Kidney epithelial cell (primary cell): Measurements from ENCODE around the gene CHIT1. TPM values are rescaled to one million over a fixed set of nuclear protein-coding genes. Genes with fewer than 3 reads are reported as not detected.

Source experiments
- DNase-seq: peaks from one replicate; pipeline ENCODE4 v3.0.0-alpha.2; 2010; ENCODE audit warnings: low read depth
- H3K27me3 ChIP-seq: 2 replicates; pipeline ENCODE4 v1.6.0; 2011; ENCODE audit warnings: low read length; ENCODE audit not compliant: control insufficient read depth, insufficient read depth
- H3K36me3 ChIP-seq: 2 replicates; pipeline ENCODE4 v1.5.1; 2011; ENCODE audit warnings: low read length; ENCODE audit not compliant: control insufficient read depth, insufficient read depth
- H3K4me3 ChIP-seq: 2 replicates; pipeline ENCODE4 v1.5.1; 2011; ENCODE audit warnings: low read depth, mild to moderate bottlenecking, control low read depth, low read length
- total RNA-seq: library from RNA; depleted of rRNA; stranded (reverse); fragments of >200 nt; gene quantifications from 2 replicates; pipeline ENCODE4 v1.2.3, GENCODE V29; 2015
- TF ChIP-seq, protein P1 (sequence below): IDR thresholded peaks from 2 replicates; pipeline ENCODE4 v1.5.1; 2011; ENCODE audit warnings: mild to moderate bottlenecking, moderate library complexity, low read length, control low read depth, inconsistent platforms; ENCODE audit not compliant: insufficient read depth, poor library complexity, severe bottlenecking

Gene CHIT1
- total RNA-seq, 1 donor from 2014 or later, result not detected

DNA sequence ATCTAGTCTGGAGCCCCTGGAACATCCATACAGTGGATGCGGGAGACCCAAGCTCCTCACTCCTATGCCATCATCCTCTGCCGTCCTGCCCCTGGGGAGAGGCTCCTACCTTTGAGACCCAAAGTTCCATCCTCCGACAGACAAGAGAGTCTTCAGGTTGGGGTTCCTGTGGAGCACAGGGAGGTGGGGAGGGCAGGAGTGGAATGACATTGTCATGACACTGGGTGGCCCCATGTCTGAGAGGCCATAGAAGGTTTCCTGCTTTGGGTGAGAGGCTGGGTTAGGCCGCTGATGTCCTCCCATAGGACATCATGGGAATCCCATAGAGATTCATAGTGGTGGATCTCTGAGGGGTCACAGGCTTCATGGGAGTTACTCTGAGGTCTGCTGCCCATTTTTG, 45.0 kb downstream of the CHIT1 start:
- Histone ChIP-seq H3K27me3 (no peaks in the 10 kb centered on the region), H3K4me3 (no peak overlapping the region), H3K36me3 (no peaks in the 10 kb centered on the region)
- TF ChIP-seq, protein P1, sequence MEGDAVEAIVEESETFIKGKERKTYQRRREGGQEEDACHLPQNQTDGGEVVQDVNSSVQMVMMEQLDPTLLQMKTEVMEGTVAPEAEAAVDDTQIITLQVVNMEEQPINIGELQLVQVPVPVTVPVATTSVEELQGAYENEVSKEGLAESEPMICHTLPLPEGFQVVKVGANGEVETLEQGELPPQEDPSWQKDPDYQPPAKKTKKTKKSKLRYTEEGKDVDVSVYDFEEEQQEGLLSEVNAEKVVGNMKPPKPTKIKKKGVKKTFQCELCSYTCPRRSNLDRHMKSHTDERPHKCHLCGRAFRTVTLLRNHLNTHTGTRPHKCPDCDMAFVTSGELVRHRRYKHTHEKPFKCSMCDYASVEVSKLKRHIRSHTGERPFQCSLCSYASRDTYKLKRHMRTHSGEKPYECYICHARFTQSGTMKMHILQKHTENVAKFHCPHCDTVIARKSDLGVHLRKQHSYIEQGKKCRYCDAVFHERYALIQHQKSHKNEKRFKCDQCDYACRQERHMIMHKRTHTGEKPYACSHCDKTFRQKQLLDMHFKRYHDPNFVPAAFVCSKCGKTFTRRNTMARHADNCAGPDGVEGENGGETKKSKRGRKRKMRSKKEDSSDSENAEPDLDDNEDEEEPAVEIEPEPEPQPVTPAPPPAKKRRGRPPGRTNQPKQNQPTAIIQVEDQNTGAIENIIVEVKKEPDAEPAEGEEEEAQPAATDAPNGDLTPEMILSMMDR, result no peak
- DNase-seq, result no peak

DNA sequence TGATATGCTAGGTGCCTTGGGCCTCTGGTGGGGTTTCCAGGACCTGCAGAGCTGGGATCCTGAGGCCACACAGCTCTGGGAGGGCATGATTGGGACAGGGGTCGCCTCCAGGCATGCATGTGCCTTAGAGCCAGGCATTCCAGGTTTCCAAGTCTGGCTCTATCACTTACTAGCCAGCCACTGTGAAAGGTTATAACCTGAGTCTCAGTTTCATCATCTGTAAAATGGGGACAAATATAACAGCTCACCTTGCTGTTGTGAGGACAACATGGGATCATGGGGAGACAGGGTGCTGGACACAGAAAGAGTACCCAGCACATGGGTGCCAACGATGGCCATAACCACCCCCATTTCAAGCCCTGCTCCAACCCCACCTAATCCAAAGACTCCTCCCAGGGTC, 45.6 kb downstream of the CHIT1 start:
- H3K27me3 ChIP-seq, result no peaks in the 10 kb centered on the region
- TF ChIP-seq, protein P1, result no peak
- no peak for DNase-seq
- H3K36me3 ChIP-seq, result no peaks in the 10 kb centered on the region
- H3K4me3 ChIP-seq, result no peak overlapping the region

DNA sequence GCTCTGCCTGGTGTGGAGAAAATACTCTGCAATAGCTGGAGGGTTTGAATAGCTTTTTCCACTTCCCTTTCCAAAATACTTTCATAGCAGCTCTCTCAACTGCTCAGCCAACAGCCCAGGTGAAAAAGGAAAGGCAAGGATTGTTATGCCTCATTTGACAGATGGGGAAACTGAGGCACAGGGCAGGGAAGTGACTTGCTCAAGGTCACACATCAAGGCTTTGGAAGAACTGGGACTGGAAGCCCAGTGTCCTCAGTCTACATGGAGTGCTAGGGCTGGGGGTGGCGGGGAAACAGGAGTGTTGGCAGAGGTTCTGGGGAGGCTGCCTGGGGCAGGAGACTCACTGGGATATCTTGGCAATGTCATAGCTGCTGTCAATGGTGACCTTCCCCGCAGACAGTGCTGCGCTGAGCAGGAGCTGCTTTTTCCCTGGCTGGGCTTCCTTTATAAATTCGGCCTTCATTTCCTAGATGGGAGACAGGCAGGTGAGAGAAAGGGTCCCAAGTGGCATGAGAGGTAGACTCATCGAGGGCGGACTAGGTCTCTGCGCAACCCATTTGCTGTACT, 47.0 kb downstream of the CHIT1 start:
- no peak for DNase-seq
- H3K4me3 ChIP-seq, result no peak overlapping the region
- H3K36me3 ChIP-seq, result no peaks in the 10 kb centered on the region
- no peaks in the 10 kb centered on the region for H3K27me3 ChIP-seq
- TF ChIP-seq, protein P1, result no peak

DNA sequence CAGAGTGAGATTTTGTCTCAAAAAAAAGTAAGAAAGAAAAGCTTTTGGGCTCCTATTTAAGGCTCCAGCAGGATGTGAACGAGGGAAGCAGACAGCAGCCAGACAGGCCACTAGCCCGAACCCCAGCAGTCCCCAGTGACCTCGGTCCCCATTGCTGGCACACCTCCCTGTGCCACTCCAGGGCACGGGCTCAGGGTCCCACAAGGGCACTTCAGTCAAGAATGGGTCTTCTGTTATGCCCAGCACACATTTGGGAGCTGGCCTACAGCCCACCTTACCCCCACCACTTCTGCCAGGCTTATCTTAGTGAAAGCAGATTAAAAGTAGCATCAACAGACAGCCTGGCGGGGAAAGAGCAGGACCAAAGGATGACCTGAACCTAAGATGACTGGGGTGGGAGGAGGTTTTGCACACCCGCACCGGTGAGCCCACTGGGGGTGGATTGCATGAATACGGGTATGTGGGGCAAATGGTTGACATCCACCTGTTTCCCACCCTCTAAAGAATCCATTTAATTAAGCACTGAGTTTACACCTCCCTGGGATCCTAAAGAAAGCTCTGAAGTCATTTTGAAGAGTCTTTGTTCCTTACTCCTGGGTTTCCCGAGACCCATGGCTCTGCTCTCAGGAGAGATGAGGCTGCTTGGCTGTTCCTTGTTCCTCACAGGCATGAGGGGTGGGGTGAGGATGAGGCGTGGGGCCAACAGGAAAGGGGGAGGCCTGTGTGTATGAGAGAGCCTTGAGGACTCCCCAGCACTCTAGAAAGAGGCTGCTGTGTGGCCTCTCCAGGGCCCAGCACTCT, 47.7 kb downstream of the CHIT1 start:
- TF ChIP-seq, protein P1, result no peak
- H3K27me3 ChIP-seq, result no peaks in the 10 kb centered on the region
- H3K36me3 ChIP-seq, result no peaks in the 10 kb centered on the region
- no peak for DNase-seq
- no peak overlapping the region for H3K4me3 ChIP-seq

GRCh38 chr1:203180611-203181330, 48.7 kb downstream of the CHIT1 start:
- no peak for DNase-seq
- no peaks in the 10 kb centered on the region for H3K27me3 ChIP-seq
- no peaks in the 10 kb centered on the region for H3K36me3 ChIP-seq
- TF ChIP-seq, protein P1, result no peak
- no peak overlapping the region for H3K4me3 ChIP-seq
